Measurements from ENCODE around the gene PHF13.
A peak's percentile ranks its signal among the peaks of the same experiment; 100 is the strongest.

The PHF13 gene

GRCh38 chr1:6578624-6579373 lies 34.7 kb upstream of the PHF13 start:
- H3K36me3 ChIP-seq (ENCODE audit: insufficient read depth, low read length), result no peaks in the 10 kb centered on the region
- H3K9ac ChIP-seq (ENCODE audit: insufficient read length), result peak overlapping the region; percentile 76
- TF ChIP-seq EZH2 (IDR thresholded peaks at IDR 0.05), result no peak
- TF ChIP-seq POLR2AphosphoS5 (IDR thresholded peaks at IDR 0.05; ENCODE audit: borderline replicate concordance, low read depth, low read length), result no peak
- no peak for TF ChIP-seq FOXP2 (optimal IDR thresholded peaks at IDR 0.05; ENCODE audit: control extremely low read depth, extremely low read length, insufficient read depth)
- peak overlapping the region; percentile 90 for H3K4me3 ChIP-seq
- H3K9me3 ChIP-seq (ENCODE audit: low read depth, low read length), result no peaks in the 10 kb centered on the region
- H3K27ac ChIP-seq, result no peak overlapping the region
- no peak for DNase-seq (ENCODE audit: low read depth, low spot score)

GRCh38 chr1:6579374-6580118 lies 34.0 kb upstream of the PHF13 start, which contains the start of gene ZBTB48:
Gene ZBTB48, plus strand, starts transcription at chr1:6579994. Its CDS starts 616 bp downstream, at chr1:6580610.
- TF ChIP-seq EZH2 (IDR thresholded peaks at IDR 0.05) (no peak), FOXP2 (optimal IDR thresholded peaks at IDR 0.05; ENCODE audit: control extremely low read depth, extremely low read length, insufficient read depth) (peak; percentile 40), POLR2AphosphoS5 (IDR thresholded peaks at IDR 0.05; ENCODE audit: borderline replicate concordance, low read depth, low read length) (peak; percentile 99)
- H3K9ac ChIP-seq (ENCODE audit: insufficient read length), result peak within 1 kb of the TSS; percentile 84
- H3K36me3 ChIP-seq (ENCODE audit: insufficient read depth, low read length), result no peaks in the 10 kb centered on the region
- DNase-seq (ENCODE audit: low read depth, low spot score), result peak; percentile 64
- no peaks in the 10 kb centered on the region for H3K9me3 ChIP-seq (ENCODE audit: low read depth, low read length)
- H3K4me3 ChIP-seq, result peak within 1 kb of the TSS; percentile 90
- H3K27ac ChIP-seq, result peak within 1 kb of the TSS; percentile 69; the same call in 1 of the 2 replicates

GRCh38 chr1:6580119-6580592 lies 33.4 kb upstream of the PHF13 start:
- DNase-seq (ENCODE audit: low read depth, low spot score), result no peak
- TF ChIP-seq FOXP2 (optimal IDR thresholded peaks at IDR 0.05; ENCODE audit: control extremely low read depth, extremely low read length, insufficient read depth) (no peak), EZH2 (IDR thresholded peaks at IDR 0.05) (no peak), POLR2AphosphoS5 (IDR thresholded peaks at IDR 0.05; ENCODE audit: borderline replicate concordance, low read depth, low read length) (no peak)
- H3K9me3 ChIP-seq (ENCODE audit: low read depth, low read length), result no peaks in the 10 kb centered on the region
- no peak overlapping the region for H3K27ac ChIP-seq
- H3K9ac ChIP-seq (ENCODE audit: insufficient read length), result peak overlapping the region; percentile 84
- H3K36me3 ChIP-seq (ENCODE audit: insufficient read depth, low read length), result no peaks in the 10 kb centered on the region
- peak overlapping the region; percentile 90 for H3K4me3 ChIP-seq

GRCh38 chr1:6580593-6581409 lies 32.7 kb upstream of the PHF13 start:
- Histone ChIP-seq H3K4me3 (peak overlapping the region; percentile 90), H3K9me3 (ENCODE audit: low read depth, low read length) (no peaks in the 10 kb centered on the region), H3K9ac (ENCODE audit: insufficient read length) (peak overlapping the region; percentile 84), H3K36me3 (ENCODE audit: insufficient read depth, low read length) (no peaks in the 10 kb centered on the region), H3K27ac (no peak overlapping the region)
- 0 out of 2 replicates have a peak, but pooled peaks have one; percentile 18 for TF ChIP-seq POLR2AphosphoS5 (IDR thresholded peaks at IDR 0.05; ENCODE audit: borderline replicate concordance, low read depth, low read length)
- TF ChIP-seq EZH2 (IDR thresholded peaks at IDR 0.05), result no peak
- TF ChIP-seq FOXP2 (optimal IDR thresholded peaks at IDR 0.05; ENCODE audit: control extremely low read depth, extremely low read length, insufficient read depth), result no peak
- no peak for DNase-seq (ENCODE audit: low read depth, low spot score)

- DNase-seq (ENCODE audit: low read depth, low spot score), result no peak
- Histone ChIP-seq H3K9ac (ENCODE audit: insufficient read length) (no peak overlapping the region), H3K36me3 (ENCODE audit: insufficient read depth, low read length) (no peaks in the 10 kb centered on the region), H3K27ac (no peak overlapping the region), H3K9me3 (ENCODE audit: low read depth, low read length) (no peaks in the 10 kb centered on the region), H3K4me3 (no peak overlapping the region)
- TF ChIP-seq FOXP2 (optimal IDR thresholded peaks at IDR 0.05; ENCODE audit: control extremely low read depth, extremely low read length, insufficient read depth) (no peak), EZH2 (IDR thresholded peaks at IDR 0.05) (no peak), POLR2AphosphoS5 (IDR thresholded peaks at IDR 0.05; ENCODE audit: borderline replicate concordance, low read depth, low read length) (no peak)
Measured at GRCh38 chr1:6581561-6582305, 31.8 kb upstream of the PHF13 start.

- H3K27ac ChIP-seq, result no peak overlapping the region
- no peaks in the 10 kb centered on the region for H3K36me3 ChIP-seq (ENCODE audit: insufficient read depth, low read length)
- TF ChIP-seq EZH2 (IDR thresholded peaks at IDR 0.05) (no peak), FOXP2 (optimal IDR thresholded peaks at IDR 0.05; ENCODE audit: control extremely low read depth, extremely low read length, insufficient read depth) (no peak), POLR2AphosphoS5 (IDR thresholded peaks at IDR 0.05; ENCODE audit: borderline replicate concordance, low read depth, low read length) (no peak)
- H3K4me3 ChIP-seq, result no peak overlapping the region
- H3K9me3 ChIP-seq (ENCODE audit: low read depth, low read length), result no peaks in the 10 kb centered on the region
- no peak overlapping the region for H3K9ac ChIP-seq (ENCODE audit: insufficient read length)
- no peak for DNase-seq (ENCODE audit: low read depth, low spot score)
Measured at GRCh38 chr1:6582370-6582769, 31.2 kb upstream of the PHF13 start.
